ENCODE data around the gene STAT5A. TPM values are rescaled to one million over a fixed set of nuclear protein-coding genes. Genes with fewer than 3 reads are reported as not detected.

The STAT5A gene
- total RNA-seq, 1 experiment from 2014 or later, result 2.4 TPM

GRCh38 chr17:42308446-42308845 is 20.1 kb downstream of the STAT5A start:
- intact Hi-C loops (cut with micrococcal nuclease; ENCODE audit: unreplicated experiment), result no loop called here
- TF ChIP-seq, protein P1, sequence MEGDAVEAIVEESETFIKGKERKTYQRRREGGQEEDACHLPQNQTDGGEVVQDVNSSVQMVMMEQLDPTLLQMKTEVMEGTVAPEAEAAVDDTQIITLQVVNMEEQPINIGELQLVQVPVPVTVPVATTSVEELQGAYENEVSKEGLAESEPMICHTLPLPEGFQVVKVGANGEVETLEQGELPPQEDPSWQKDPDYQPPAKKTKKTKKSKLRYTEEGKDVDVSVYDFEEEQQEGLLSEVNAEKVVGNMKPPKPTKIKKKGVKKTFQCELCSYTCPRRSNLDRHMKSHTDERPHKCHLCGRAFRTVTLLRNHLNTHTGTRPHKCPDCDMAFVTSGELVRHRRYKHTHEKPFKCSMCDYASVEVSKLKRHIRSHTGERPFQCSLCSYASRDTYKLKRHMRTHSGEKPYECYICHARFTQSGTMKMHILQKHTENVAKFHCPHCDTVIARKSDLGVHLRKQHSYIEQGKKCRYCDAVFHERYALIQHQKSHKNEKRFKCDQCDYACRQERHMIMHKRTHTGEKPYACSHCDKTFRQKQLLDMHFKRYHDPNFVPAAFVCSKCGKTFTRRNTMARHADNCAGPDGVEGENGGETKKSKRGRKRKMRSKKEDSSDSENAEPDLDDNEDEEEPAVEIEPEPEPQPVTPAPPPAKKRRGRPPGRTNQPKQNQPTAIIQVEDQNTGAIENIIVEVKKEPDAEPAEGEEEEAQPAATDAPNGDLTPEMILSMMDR (IDR thresholded peaks at IDR 0.05; ENCODE audit: insufficient read depth in 1 of 2, low read depth in 1 of 2, low read length in 1 of 2, severe bottlenecking in 1 of 2, unreplicated experiment in 1 of 2), result no peak
- Histone ChIP-seq H3K27me3 (replicated peaks; ENCODE audit: control insufficient read depth, insufficient read depth, low read length) (no peaks in the 10 kb centered on the region), H3K4me3 (ENCODE audit: low read depth, low read length) (no peak overlapping the region), H3K4me1 (peaks cover 11% of the 10 kb centered on the region), H3K36me3 (ENCODE audit: control insufficient read depth, insufficient read depth, low read length) (no peaks in the 10 kb centered on the region), H3K9me3 (no peaks in the 10 kb centered on the region)
- no TSS peak for BruUV-seq (replicated peaks)
- no peak overlapping the region for H3K4me3 Mint-ChIP-seq (ENCODE audit: unreplicated experiment)
- H3K4me1 Mint-ChIP-seq (ENCODE audit: low read depth, unreplicated experiment), result peaks cover 7% of the 10 kb centered on the region
- no peaks in the 10 kb centered on the region for H3K9me3 Mint-ChIP-seq (ENCODE audit: unreplicated experiment)
- no peaks in the 10 kb centered on the region for H3K27me3 Mint-ChIP-seq (ENCODE audit: insufficient read depth, unreplicated experiment)
- no peak for DNase-seq
- peaks cover 36% of the 10 kb centered on the region for H3K36me3 Mint-ChIP-seq (ENCODE audit: insufficient read depth, unreplicated experiment)
- no peak overlapping the region for H3K27ac Mint-ChIP-seq (ENCODE audit: unreplicated experiment)
- POLR2A ChIA-PET, result no interaction called here
- CTCF ChIA-PET, result interaction anchor here (0.6 kb wide), 1 partner anchor 12 kb away, joined by 12 read pairs; no protein-coding TSS in a partner anchor

DNA sequence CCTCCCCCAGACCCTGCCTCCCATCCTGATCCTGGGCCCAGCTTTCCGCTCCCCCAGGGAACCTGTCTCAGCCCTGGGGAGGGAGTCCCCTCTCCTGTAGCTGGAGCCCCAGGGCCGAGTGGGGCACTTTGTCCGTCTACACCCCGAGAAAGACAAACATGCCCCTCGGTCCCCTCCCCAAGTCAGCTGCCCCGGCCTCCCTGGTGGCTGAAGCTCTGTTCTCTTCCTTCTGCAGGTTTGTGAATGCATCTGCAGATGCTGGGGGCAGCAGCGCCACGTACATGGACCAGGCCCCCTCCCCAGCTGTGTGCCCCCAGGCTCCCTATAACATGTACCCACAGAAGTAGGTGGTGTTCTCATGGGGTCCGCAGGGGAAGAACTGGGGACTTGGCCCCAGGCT is 20.8 kb downstream of the STAT5A start:
- Histone ChIP-seq H3K4me3 (ENCODE audit: low read depth, low read length) (no peak overlapping the region), H3K36me3 (ENCODE audit: control insufficient read depth, insufficient read depth, low read length) (no peaks in the 10 kb centered on the region), H3K9me3 (no peaks in the 10 kb centered on the region), H3K4me1 (peaks cover 16% of the 10 kb centered on the region), H3K27me3 (replicated peaks; ENCODE audit: control insufficient read depth, insufficient read depth, low read length) (no peaks in the 10 kb centered on the region)
- intact Hi-C loops (cut with micrococcal nuclease; ENCODE audit: unreplicated experiment), result no loop called here
- CTCF ChIA-PET, result interaction anchor here (0.8 to 1.2 kb wide), 2 partner anchors 17 to 218 kb away, joined by 3 to 4 read pairs; no protein-coding TSS in a partner anchor
- Mint-ChIP-seq H3K4me3 (ENCODE audit: unreplicated experiment) (no peak overlapping the region), H3K27me3 (ENCODE audit: insufficient read depth, unreplicated experiment) (no peaks in the 10 kb centered on the region), H3K27ac (ENCODE audit: unreplicated experiment) (peak overlapping the region; percentile 71), H3K4me1 (ENCODE audit: low read depth, unreplicated experiment) (peaks cover 13% of the 10 kb centered on the region), H3K9me3 (ENCODE audit: unreplicated experiment) (no peaks in the 10 kb centered on the region), H3K36me3 (ENCODE audit: insufficient read depth, unreplicated experiment) (peaks cover 42% of the 10 kb centered on the region)
- TF ChIP-seq, protein P1 (IDR thresholded peaks at IDR 0.05; ENCODE audit: insufficient read depth in 1 of 2, low read depth in 1 of 2, low read length in 1 of 2, severe bottlenecking in 1 of 2, unreplicated experiment in 1 of 2), result no peak
- BruUV-seq (replicated peaks), result no TSS peak
- POLR2A ChIA-PET, result interaction anchor here (0.6 kb wide), 1 partner anchor 212 kb away, joined by 3 read pairs; no protein-coding TSS in a partner anchor
- DNase-seq, result no peak

GRCh38 chr17:42309986-42310786 is 21.9 kb downstream of the STAT5A start:
- TF ChIP-seq, protein P1 (IDR thresholded peaks at IDR 0.05; ENCODE audit: insufficient read depth in 1 of 2, low read depth in 1 of 2, low read length in 1 of 2, severe bottlenecking in 1 of 2, unreplicated experiment in 1 of 2), result no peak
- H3K4me3 Mint-ChIP-seq (ENCODE audit: unreplicated experiment), result no peak overlapping the region
- Histone ChIP-seq H3K27me3 (replicated peaks; ENCODE audit: control insufficient read depth, insufficient read depth, low read length) (no peaks in the 10 kb centered on the region), H3K4me1 (peaks cover 16% of the 10 kb centered on the region), H3K36me3 (ENCODE audit: control insufficient read depth, insufficient read depth, low read length) (no peaks in the 10 kb centered on the region), H3K9me3 (no peaks in the 10 kb centered on the region), H3K4me3 (ENCODE audit: low read depth, low read length) (no peak overlapping the region)
- H3K4me1 Mint-ChIP-seq (ENCODE audit: low read depth, unreplicated experiment), result peaks cover 14% of the 10 kb centered on the region
- peaks cover 47% of the 10 kb centered on the region for H3K36me3 Mint-ChIP-seq (ENCODE audit: insufficient read depth, unreplicated experiment)
- ChIA-PET CTCF (interaction anchor here (0.8 to 1.2 kb wide), 2 partner anchors 18 to 201 kb away, joined by 3 read pairs; no protein-coding TSS in a partner anchor), POLR2A (no interaction called here)
- BruUV-seq (replicated peaks), result no TSS peak
- DNase-seq, result no peak
- intact Hi-C loops (cut with micrococcal nuclease; ENCODE audit: unreplicated experiment), result no loop called here
- peak overlapping the region; percentile 71 for H3K27ac Mint-ChIP-seq (ENCODE audit: unreplicated experiment)
- no peaks in the 10 kb centered on the region for H3K9me3 Mint-ChIP-seq (ENCODE audit: unreplicated experiment)
- H3K27me3 Mint-ChIP-seq (ENCODE audit: insufficient read depth, unreplicated experiment), result no peaks in the 10 kb centered on the region

Data from Caco-2 (cell line).